HG03520 (cell line): ENCODE results near the gene MX1.

Experiments
- ATAC-seq: cut with Tn5 transposase; IDR thresholded peaks from one replicate; pipeline ENCODE4 v1.9.1; 2021; ENCODE audit warnings: mild to moderate bottlenecking, moderate library complexity; ENCODE audit not compliant: unreplicated experiment

The MX1 gene

GRCh38 chr21:41488080-41488479 is 62.0 kb downstream of the MX1 start:
- no peak for ATAC-seq

DNA sequence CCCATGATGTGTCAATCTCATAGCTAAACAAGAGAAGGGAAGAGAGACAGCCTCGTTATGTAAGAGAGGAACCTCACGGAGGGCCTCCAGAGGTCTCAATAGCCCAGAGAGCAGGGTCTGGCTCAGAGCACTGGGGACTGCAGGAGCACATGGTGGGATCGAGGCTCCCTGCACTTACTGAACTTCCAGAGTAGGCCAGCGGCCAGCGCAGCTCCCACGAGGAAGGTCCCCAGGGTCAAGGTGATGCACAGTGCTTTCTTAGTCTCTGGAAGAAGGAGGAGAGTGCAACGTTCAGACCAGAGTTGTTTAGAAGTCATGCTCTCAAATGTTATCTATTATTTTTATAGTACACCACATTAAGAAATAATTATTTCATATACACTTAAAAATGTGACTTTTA is 63.3 kb downstream of the MX1 start:
- ATAC-seq = no peak

- ATAC-seq = no peak
Measured at GRCh38 chr21:41490330-41490729, 64.3 kb downstream of the MX1 start.

DNA sequence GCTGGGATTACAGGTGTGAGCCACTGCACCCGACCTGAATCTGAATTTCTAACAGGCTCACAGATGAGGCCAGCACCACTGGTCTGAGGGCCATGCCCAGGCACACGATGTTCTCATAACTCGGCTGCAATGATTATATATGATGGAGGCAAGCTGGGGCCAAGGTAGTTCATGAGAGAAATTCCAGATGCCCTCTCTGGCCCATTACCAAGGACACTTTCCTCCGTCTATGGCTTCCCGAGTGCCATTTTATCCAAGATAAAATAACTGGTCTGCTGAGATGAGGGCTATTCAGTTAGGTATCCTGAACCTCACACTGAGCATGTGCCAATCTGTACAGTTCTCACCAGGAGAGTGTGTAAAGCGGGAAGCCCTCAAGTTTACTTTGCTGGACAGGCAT is 65.4 kb downstream of the MX1 start:
- ATAC-seq = no peak

DNA sequence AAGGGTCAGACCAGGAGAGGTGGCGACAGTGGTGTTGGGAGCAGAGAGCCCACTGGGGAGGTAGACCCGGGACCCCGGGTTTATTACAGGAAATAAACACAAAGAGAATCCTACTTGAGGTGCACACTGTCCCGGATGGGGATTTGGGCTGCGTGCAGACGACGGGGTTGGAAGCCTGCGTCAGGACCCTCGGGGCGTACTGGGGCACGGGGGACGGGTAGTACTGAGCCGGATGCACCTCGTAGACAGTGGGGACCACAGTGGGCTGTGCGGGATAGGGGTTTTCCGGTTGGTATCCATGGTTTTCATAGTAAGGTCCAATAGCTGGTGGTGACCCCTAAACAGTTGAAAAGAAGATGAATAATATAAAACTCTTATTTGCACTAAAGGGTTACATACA is 68.2 kb downstream of the MX1 start:
- ATAC-seq = no peak

DNA sequence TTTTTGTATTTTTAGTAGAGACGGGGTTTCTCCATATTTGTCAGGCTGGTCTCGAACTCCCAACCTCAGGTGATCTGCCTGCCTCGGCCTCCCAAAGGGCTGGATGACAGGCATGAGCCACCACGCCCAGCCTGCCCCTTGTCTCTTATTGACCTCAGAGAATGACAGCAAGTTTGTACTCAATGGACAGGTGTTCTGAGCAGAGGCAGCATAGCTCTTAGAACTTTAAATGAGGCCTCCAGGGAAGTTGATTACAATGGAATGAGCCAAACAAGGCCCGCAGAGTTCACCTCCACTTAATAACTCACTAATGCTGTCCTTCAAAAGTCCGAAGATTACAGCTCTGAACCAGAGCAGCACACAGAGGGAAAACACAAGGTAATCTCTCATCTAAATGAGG is 71.0 kb downstream of the MX1 start:
- no peak for ATAC-seq

DNA sequence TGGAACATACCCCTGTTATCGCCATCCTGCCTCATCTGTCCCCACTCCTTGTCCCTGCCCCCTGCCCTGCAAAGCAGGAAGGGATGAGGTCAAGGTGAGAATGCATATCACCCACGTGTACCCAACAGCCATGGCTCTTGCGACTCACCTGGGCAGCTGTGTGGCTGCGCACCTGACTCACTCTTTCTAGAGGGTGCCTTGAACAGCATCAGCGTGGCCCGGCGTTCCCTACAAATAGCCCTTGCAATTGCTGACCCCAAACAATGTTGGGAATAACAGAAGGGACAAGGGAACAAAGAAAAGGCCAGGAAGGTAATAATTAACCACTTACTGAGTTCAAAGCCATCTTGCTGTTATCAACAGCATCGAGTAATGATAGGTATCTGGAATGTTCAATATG is 71.7 kb downstream of the MX1 start:
- no peak for ATAC-seq

DNA sequence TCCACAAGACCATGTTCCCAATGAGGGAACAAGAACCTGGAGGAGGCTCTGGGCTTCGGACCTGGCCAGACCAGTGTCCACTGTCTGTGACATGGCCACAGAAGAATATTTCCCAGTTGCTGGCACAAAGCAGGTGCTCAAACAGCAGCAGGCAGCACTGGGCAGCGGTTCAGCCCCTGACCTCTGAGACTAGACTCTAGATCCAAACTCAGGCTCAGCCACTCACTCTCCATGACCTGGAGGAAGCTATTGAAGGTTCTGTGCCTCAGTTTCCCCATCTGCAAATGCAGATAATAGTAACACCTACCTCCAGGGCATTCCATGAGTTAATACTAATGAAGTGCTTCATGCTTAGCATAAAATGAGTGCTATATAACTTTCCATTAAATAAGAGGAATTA is 73.9 kb downstream of the MX1 start:
- ATAC-seq = no peak

DNA sequence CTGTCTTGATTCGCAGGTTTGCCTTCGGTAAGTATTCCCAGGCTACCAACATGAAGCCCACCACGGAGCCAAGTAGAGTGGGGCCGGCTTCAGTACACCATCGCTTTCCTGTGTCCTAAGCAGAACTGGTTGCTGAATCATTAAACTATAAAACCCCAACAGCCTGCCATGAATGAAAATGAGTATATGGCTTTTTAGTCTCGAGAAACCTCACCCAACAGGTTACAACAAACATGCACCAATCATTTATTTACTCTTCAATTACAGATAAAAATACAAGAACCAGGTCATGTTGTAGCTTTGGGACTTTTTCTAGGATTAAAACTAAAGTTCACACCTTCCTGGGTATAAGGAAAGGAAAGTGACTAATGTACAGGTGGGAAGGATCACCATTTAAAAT is 74.3 kb downstream of the MX1 start:
- no peak for ATAC-seq

- ATAC-seq = no peak
Measured at GRCh38 chr21:41500931-41501381, 74.9 kb downstream of the MX1 start.

GRCh38 chr21:41501919-41502318 is 75.9 kb downstream of the MX1 start:
- no peak for ATAC-seq

- ATAC-seq = no peak
Measured at GRCh38 chr21:41503331-41503730, 77.3 kb downstream of the MX1 start.

- no peak for ATAC-seq
Measured at GRCh38 chr21:41504030-41504429, 78.0 kb downstream of the MX1 start.

- ATAC-seq = no peak
Measured at GRCh38 chr21:41506005-41506594, 80.1 kb downstream of the MX1 start.

DNA sequence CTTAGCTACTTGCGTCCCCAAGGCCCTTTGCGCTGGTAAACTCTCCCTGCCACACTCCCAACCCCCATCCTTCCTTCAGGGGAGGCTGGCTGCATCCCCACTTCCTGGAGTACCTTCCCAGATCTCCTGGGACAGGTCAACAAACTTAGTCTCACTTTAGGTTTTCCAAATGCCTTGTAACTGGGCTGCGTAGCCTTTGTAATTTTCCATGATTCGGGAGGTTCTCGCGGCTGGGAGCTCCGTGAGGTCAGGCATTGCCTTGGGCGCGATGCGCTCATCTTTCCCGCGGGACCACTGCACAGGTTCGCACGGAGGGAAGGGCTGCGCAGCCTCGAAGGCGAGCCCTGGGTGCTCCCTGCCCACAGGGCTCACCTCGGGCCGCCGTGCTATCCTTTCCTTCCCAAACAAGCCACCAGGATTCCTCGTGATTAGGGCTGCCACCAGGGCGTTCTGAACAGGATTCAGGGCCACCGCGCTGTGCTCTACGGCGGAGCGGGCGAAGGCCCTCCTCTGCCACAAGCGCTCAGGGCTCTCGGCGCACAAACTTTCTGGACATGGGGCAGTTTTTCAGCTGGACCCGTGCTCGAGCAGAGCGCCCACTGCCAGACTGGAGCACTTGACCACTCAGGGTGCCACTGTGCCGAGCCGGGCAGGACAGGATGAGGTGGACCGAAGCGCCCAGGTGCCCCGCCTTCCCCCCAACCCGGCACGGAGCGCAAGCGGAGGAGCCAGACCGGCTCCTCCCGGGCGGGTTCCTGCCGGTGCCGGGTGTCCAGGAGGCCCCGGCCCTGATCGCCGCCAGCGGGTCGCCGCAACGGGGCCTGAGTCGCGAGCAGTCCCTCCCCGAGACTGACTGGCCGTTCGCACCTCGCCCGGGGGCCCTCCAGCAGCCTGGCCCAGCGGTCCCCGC is 80.8 kb downstream of the MX1 start:
- ATAC-seq = no peak

- no peak for ATAC-seq
Measured at GRCh38 chr21:41507521-41508414, 81.7 kb downstream of the MX1 start, which contains the start of gene TMPRSS2. Gene TMPRSS2 (minus strand): TSS chr21:41508158. CDS start chr21:41498133, 10,025 bp downstream.

DNA sequence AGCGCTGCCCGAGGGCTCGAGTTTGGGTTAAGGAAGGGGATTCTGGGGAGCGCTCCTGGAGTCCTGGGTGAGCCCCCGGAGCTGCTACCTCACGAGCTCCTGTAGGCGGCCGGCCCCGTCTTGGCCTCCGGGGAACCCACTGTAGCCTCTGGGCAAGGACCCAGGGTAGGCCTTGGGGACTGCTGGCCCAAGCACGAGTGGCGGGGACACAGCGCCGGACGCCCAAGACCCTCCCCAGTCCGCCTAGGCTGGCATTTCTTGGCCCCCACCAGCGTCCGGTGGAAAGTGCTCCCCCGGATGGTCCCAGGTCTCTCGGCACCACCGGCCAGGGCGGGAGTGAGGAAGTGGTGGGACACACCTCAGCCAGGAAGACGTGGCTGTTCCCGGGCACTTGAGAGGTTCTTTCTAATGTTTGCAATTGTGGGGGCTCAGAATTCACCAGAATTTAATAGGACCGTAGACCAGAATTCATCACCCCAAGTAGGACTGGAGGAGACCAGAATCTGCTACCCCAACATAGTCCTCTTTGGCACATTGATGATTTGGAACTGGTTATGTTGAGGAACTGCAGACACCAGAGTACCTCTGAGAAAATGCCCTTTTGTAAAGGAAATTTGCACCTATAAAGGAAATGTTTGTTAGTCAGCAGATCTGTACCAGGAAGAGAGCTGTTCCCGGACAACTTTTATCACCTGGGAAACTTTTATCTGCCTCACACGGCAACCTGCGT is 82.5 kb downstream of the MX1 start:
- no peak for ATAC-seq
